Kasumi-1 (cell line): ENCODE data around the gene SETD9.
A peak's percentile ranks its signal among the peaks of the same experiment; 100 is the strongest.

Experiments
- DNase-seq, 2 experiments: peaks; one replicate each; lab custom pipeline; 2025; lab: John Stamatoyannopoulos, UW

Gene SETD9

GRCh38 chr5:56934325-56934724, 24.9 kb downstream of the SETD9 start:
- DNase-seq = no peak

- no peak for DNase-seq
Measured at GRCh38 chr5:56938858-56939257, 29.5 kb downstream of the SETD9 start.

GRCh38 chr5:56941981-56942380, 32.6 kb downstream of the SETD9 start:
- peak in 1 of 2 experiments; percentile 7 for DNase-seq

- no peak for DNase-seq
Measured at GRCh38 chr5:56947052-56947451, 37.7 kb downstream of the SETD9 start.

GRCh38 chr5:56950626-56951125, 41.3 kb downstream of the SETD9 start:
- DNase-seq = peak; percentile 76 to 84

GRCh38 chr5:56951126-56951945, 41.9 kb downstream of the SETD9 start:
- no peak for DNase-seq

- peak; percentile 52 to 65 for DNase-seq
Measured at GRCh38 chr5:56951946-56952691, 42.7 kb downstream of the SETD9 start, which contains the start of gene MIER3. Gene MIER3, minus strand, starts transcription at chr5:56952123. Its CDS starts 21 bp downstream, at chr5:56952102.

- no peak for DNase-seq
Measured at GRCh38 chr5:56954262-56954661, 44.9 kb downstream of the SETD9 start.

GRCh38 chr5:56958595-56958994, 49.2 kb downstream of the SETD9 start:
- DNase-seq = no peak

GRCh38 chr5:56959326-56959725, 49.9 kb downstream of the SETD9 start:
- DNase-seq = no peak

GRCh38 chr5:56961746-56962145, 52.4 kb downstream of the SETD9 start:
- DNase-seq = no peak

GRCh38 chr5:56962286-56962685, 52.9 kb downstream of the SETD9 start:
- DNase-seq = no peak

- DNase-seq = no peak
Measured at GRCh38 chr5:56963246-56963645, 53.9 kb downstream of the SETD9 start.

GRCh38 chr5:56964173-56964572, 54.8 kb downstream of the SETD9 start:
- no peak for DNase-seq
